CD4-positive, alpha-beta T cell treated with Interferon alpha-2 for 1 hour (primary cell): ENCODE results near the gene SUMO2.
"Not testable (repeated sequence)": the region's sequence is repeated elsewhere in the genome, so short reads cannot be mapped to it uniquely, and the experiment has no call there.

Experiments used
- DNase-seq, 2 donors: peaks; one replicate each; pipeline ENCODE4 v3.0.0-alpha.2; 2020 to 2022

The SUMO2 gene

GRCh38 chr17:75182569-75183436 lies at the start of gene SUMO2:
TSS of gene SUMO2 (minus strand) at chr17:75182959. CDS start at chr17:75182834, 125 bp downstream.
- DNase-seq = peak; percentile 95 to 97

GRCh38 chr17:75231741-75232464 lies 49.1 kb upstream of the SUMO2 start:
- DNase-seq = no peak

GRCh38 chr17:75231071-75231470 lies 48.3 kb upstream of the SUMO2 start:
- no peak for DNase-seq

- DNase-seq = no peak
Measured at GRCh38 chr17:75228847-75229246, 46.1 kb upstream of the SUMO2 start.

- DNase-seq = peak in 1 of 2 donors; percentile 15
Measured at GRCh38 chr17:75228305-75228704, 45.5 kb upstream of the SUMO2 start.

- no peak for DNase-seq
Measured at GRCh38 chr17:75227729-75228128, 45.0 kb upstream of the SUMO2 start.

GRCh38 chr17:75225016-75225415 lies 42.3 kb upstream of the SUMO2 start:
- DNase-seq = no peak

GRCh38 chr17:75219815-75220214 lies 37.1 kb upstream of the SUMO2 start:
- DNase-seq = no peak

GRCh38 chr17:75218131-75218530 lies 35.4 kb upstream of the SUMO2 start:
- no peak for DNase-seq

GRCh38 chr17:75209061-75209460 lies 26.3 kb upstream of the SUMO2 start:
- DNase-seq = no peak

- no peak for DNase-seq
Measured at GRCh38 chr17:75208161-75208560, 25.4 kb upstream of the SUMO2 start.

- DNase-seq = no peak
Measured at GRCh38 chr17:75207760-75208159, 25.0 kb upstream of the SUMO2 start.

- not testable (repeated sequence) for DNase-seq
Measured at GRCh38 chr17:75207050-75207407, 24.3 kb upstream of the SUMO2 start.

GRCh38 chr17:75205793-75206163 lies 23.0 kb upstream of the SUMO2 start:
- no peak for DNase-seq

GRCh38 chr17:75205037-75205792 lies 22.5 kb upstream of the SUMO2 start, which contains the start of gene NUP85:
TSS of gene NUP85 (plus strand) at chr17:75205679. CDS start at chr17:75205762, 83 bp downstream.
- peak; percentile 87 to 91 for DNase-seq

- no peak for DNase-seq
Measured at GRCh38 chr17:75199886-75200618, 17.3 kb upstream of the SUMO2 start.

- DNase-seq = no peak
Measured at GRCh38 chr17:75194879-75195278, 12.1 kb upstream of the SUMO2 start.

GRCh38 chr17:75191584-75191983 lies 8.8 kb upstream of the SUMO2 start:
- no peak for DNase-seq

GRCh38 chr17:75188614-75189013 lies 5.9 kb upstream of the SUMO2 start:
- no peak for DNase-seq

- DNase-seq = no peak
Measured at GRCh38 chr17:75183999-75184884, 1.5 kb upstream of the SUMO2 start.

GRCh38 chr17:75182319-75182568 lies 515 bp downstream of the SUMO2 start:
- no peak for DNase-seq
